Renal cortex interstitium (tissue), 15 donors: ENCODE data around the gene ZNF460. TPM values are rescaled to one million over a fixed set of nuclear protein-coding genes. Genes with fewer than 3 reads are reported as not detected.
"Not testable (repeated sequence)": the region's sequence is repeated elsewhere in the genome, so short reads cannot be mapped to it uniquely, and the experiment has no call there.

Experiments
- DNase-seq, 11 donors: peaks; one replicate each; pipeline ENCODE4 v3.0.0-alpha.2; 2013; ENCODE audit warnings: low read depth in 9 of 11, low spot score in 4 of 11; ENCODE audit errors: extremely low read depth in 1 of 11
- long read RNA-seq, 16 experiments: transcript quantifications; one replicate each; lab custom pipeline, GENCODE V29; 2026
- polyA plus RNA-seq, 3 donors: library from polyadenylated mRNA; unstranded; fragments of 120-200 nt; gene quantifications; one replicate each; pipeline ENCODE4 v1.2.1, GENCODE V29; 2013; ENCODE audit not compliant: insufficient read length in 3 of 3

ZNF460 gene
- polyA plus RNA-seq = 1 to 10 TPM; 2.5 to 4.2 (median 2.5) TPM
- long read RNA-seq, donor 1 = 0 reads
- long read RNA-seq, donor 2 = 0 reads
- long read RNA-seq, donor 3, partial matches to known transcripts = 7 of 8 reads
- long read RNA-seq, donor 3, other reads (novel, unspliced or antisense) = 0 of 8 reads
- long read RNA-seq, donor 4 = 0 reads
- long read RNA-seq, donor 5, partial matches to known transcripts = 0 of 2 reads
- long read RNA-seq, donor 5, other reads (novel, unspliced or antisense) = 0 of 2 reads
- long read RNA-seq, donor 6, partial matches to known transcripts = 0 of 3 reads
- long read RNA-seq, donor 6, other reads (novel, unspliced or antisense) = 0 of 3 reads
- long read RNA-seq, donor 7 = 0 reads
- long read RNA-seq, donor 8 = 0 reads
- long read RNA-seq, donor 9, partial matches to known transcripts = 0 of 1 reads
- long read RNA-seq, donor 9, other reads (novel, unspliced or antisense) = 0 of 1 reads
- long read RNA-seq, donor 10 = 0 reads
- long read RNA-seq, donor 11 = 0 reads
- long read RNA-seq, donor 12 = 0 reads
- long read RNA-seq, donor 13 = 0 reads
- long read RNA-seq, donor 14, partial matches to known transcripts = 0 of 1 reads
- long read RNA-seq, donor 14, other reads (novel, unspliced or antisense) = 0 of 1 reads
- long read RNA-seq, donor 15 = 0 reads
- long read RNA-seq, donor 16, partial matches to known transcripts = 0 of 2 reads
- long read RNA-seq, donor 16, other reads (novel, unspliced or antisense) = 0 of 2 reads

GRCh38 chr19:57280165-57280961 is at the start of gene ZNF460:
TSS of gene ZNF460 (plus strand) at chr19:57280485. CDS start at chr19:57280807, 322 bp downstream.
- DNase-seq = peak; percentile 97 to 98 (median 97)

GRCh38 chr19:57231686-57232085 is 48.6 kb upstream of the ZNF460 start:
- no peak for DNase-seq

- DNase-seq = no peak
Measured at GRCh38 chr19:57233207-57233606, 47.1 kb upstream of the ZNF460 start.

- DNase-seq = peak in 3 of 11 donors; percentile 2 to 34 (median 28)
Measured at GRCh38 chr19:57239982-57240310, 40.3 kb upstream of the ZNF460 start.

GRCh38 chr19:57240311-57241090 is 39.8 kb upstream of the ZNF460 start, which contains the start of gene ZNF805:
TSS of gene ZNF805 (plus strand) at chr19:57240632. CDS start at chr19:57240892, 260 bp downstream.
- DNase-seq = peak; percentile 90 to 96 (median 93)

GRCh38 chr19:57241176-57241575 is 39.1 kb upstream of the ZNF460 start:
- peak in 1 of 11 donors; percentile 3 for DNase-seq

GRCh38 chr19:57242821-57243220 is 37.5 kb upstream of the ZNF460 start:
- DNase-seq = no peak

- no peak for DNase-seq
Measured at GRCh38 chr19:57244513-57244912, 35.8 kb upstream of the ZNF460 start.

- DNase-seq = no peak
Measured at GRCh38 chr19:57245066-57245465, 35.2 kb upstream of the ZNF460 start.

- no peak for DNase-seq
Measured at GRCh38 chr19:57245959-57246358, 34.3 kb upstream of the ZNF460 start.

- no peak for DNase-seq
Measured at GRCh38 chr19:57248646-57249045, 31.6 kb upstream of the ZNF460 start.

- no peak for DNase-seq
Measured at GRCh38 chr19:57249329-57249728, 31.0 kb upstream of the ZNF460 start.

- not testable (repeated sequence) for DNase-seq
Measured at GRCh38 chr19:57253767-57254166, 26.5 kb upstream of the ZNF460 start.

GRCh38 chr19:57262044-57262443 is 18.2 kb upstream of the ZNF460 start:
- no peak for DNase-seq

GRCh38 chr19:57263244-57263741 is 17.0 kb upstream of the ZNF460 start:
- DNase-seq = no peak

GRCh38 chr19:57267291-57267690 is 13.0 kb upstream of the ZNF460 start:
- peak in 7 of 11 donors; percentile 2 to 30 (median 21) for DNase-seq

- no peak for DNase-seq
Measured at GRCh38 chr19:57269515-57270250, 10.6 kb upstream of the ZNF460 start.

GRCh38 chr19:57271280-57271679 is 9.0 kb upstream of the ZNF460 start:
- no peak for DNase-seq
